T-helper 1 cell (primary cell): ENCODE measurements around the gene DUSP10.

Source experiments
- DNase-seq, 5 donors: peaks; one replicate each; pipeline ENCODE4 v3.0.0-alpha.2; 2012 to 2020

Gene DUSP10

GRCh38 chr1:221729771-221730330 lies 12.0 kb downstream of the DUSP10 start:
- no peak for DNase-seq

- no peak for DNase-seq
These were observed 13.8 kb downstream of the DUSP10 start for GRCh38 chr1:221728037-221728505.

GRCh38 chr1:221727146-221728036 lies 14.5 kb downstream of the DUSP10 start:
- peak in 1 of 5 donors; percentile 52 for DNase-seq

- peak in 1 of 5 donors; percentile 75 for DNase-seq
These were observed 15.9 kb downstream of the DUSP10 start for GRCh38 chr1:221725735-221726672.

GRCh38 chr1:221724931-221725605 lies 16.8 kb downstream of the DUSP10 start:
- DNase-seq, result peak in 1 of 5 donors; percentile 29

- no peak for DNase-seq
These were observed 18.0 kb downstream of the DUSP10 start for GRCh38 chr1:221723848-221724236.

- no peak for DNase-seq
These were observed 18.7 kb downstream of the DUSP10 start for GRCh38 chr1:221723018-221723847.

GRCh38 chr1:221722254-221723017 lies 19.5 kb downstream of the DUSP10 start:
- no peak for DNase-seq

- no peak for DNase-seq
These were observed 21.3 kb downstream of the DUSP10 start for GRCh38 chr1:221720545-221720944.

GRCh38 chr1:221719987-221720386 lies 21.9 kb downstream of the DUSP10 start:
- no peak for DNase-seq

- DNase-seq, result no peak
These were observed 22.7 kb downstream of the DUSP10 start for GRCh38 chr1:221719278-221719597.

GRCh38 chr1:221718381-221719277 lies 23.3 kb downstream of the DUSP10 start:
- DNase-seq, result no peak

- no peak for DNase-seq
These were observed 24.4 kb downstream of the DUSP10 start for GRCh38 chr1:221717485-221717853.

- no peak for DNase-seq
These were observed 25.0 kb downstream of the DUSP10 start for GRCh38 chr1:221716713-221717484.

GRCh38 chr1:221715321-221716169 lies 26.3 kb downstream of the DUSP10 start:
- DNase-seq, result peak in 1 of 5 donors; percentile 28

GRCh38 chr1:221714227-221715152 lies 27.4 kb downstream of the DUSP10 start:
- DNase-seq, result no peak
